Measurements from ENCODE around the gene NELFE.
"Not testable (repeated sequence)": the region's sequence is repeated elsewhere in the genome, so short reads cannot be mapped to it uniquely, and the experiment has no call there.

The NELFE gene

DNA sequence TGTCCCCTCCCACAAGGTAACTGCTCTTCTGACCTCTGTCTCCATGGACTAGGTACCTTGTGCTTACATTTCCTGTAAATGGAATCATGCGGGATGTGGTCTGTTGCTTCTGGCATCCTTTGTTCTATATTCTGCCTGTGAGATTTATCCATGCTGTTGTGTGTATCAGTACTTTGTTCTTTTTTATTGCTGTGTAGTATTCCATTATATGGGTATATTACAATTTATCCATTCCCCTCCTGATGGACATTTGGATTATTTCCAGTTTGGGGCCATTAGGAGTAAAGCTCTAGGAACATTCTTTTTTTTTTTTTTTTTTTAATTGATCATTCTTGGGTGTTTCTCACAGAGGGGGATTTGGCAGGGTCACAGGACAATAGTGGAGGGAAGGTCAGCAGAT is 27.8 kb downstream of the NELFE start:
- TF ChIP-seq JUND (IDR thresholded peaks at IDR 0.05; ENCODE audit: low read depth), result no peak
- in situ Hi-C loops (cut with HindIII; ENCODE audit: low pct_unique_long_range_greater_than_20kb, low sequenced_read_pairs), result no loop called here
- no peak for DNase-seq (ENCODE audit: low read depth in 1 of 2, low spot score in 1 of 2)

DNA sequence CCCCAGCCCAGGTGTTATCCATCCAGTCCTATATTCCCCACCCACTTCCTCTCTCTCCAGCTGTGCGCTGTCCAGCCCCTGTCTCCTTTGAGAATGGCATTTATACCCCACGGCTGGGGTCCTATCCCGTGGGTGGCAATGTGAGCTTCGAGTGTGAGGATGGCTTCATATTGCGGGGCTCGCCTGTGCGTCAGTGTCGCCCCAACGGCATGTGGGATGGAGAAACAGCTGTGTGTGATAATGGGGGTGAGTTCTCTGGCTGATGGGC is 30.2 kb downstream of the NELFE start:
- TF ChIP-seq JUND (IDR thresholded peaks at IDR 0.05; ENCODE audit: low read depth), result no peak
- in situ Hi-C loops (cut with HindIII; ENCODE audit: low pct_unique_long_range_greater_than_20kb, low sequenced_read_pairs), result no loop called here
- DNase-seq (ENCODE audit: low read depth in 1 of 2, low spot score in 1 of 2), result no peak

- DNase-seq (ENCODE audit: low read depth in 1 of 2, low spot score in 1 of 2), result no peak
- TF ChIP-seq JUND (IDR thresholded peaks at IDR 0.05; ENCODE audit: low read depth), result no peak
- in situ Hi-C loops (cut with HindIII; ENCODE audit: low pct_unique_long_range_greater_than_20kb, low sequenced_read_pairs), result no loop called here
Measured at GRCh38 chr6:31927863-31928671, 30.7 kb downstream of the NELFE start.

DNA sequence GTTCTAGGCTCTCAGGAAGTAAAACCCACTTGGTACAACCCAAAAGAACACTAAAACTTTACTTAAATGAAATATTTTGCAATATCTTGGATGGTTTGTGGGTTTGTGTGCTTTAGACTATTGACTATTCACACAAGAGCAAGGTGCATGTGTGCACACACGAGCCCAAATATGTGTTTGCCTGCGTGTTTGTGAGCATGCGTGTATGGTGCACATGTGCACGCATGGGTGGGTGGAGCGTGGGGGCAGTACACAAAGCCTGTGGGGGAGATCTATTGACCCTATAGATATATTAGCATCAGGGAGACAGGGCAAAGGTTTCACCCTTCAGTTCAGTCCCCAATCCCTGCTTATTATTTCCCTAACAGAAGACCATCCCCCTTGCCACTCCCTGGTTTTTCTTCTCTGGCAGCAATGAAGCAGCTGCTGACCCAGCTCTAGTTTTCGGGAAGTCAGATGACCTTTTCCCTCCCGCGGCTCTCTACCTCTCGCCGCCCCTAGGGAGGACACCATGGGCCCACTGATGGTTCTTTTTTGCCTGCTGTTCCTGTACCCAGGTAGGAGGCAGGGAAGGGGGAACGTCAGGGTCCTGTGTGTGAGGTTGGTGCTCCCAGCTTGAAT is 31.4 kb downstream of the NELFE start, which contains the start of gene C2:
Gene C2 (plus strand): TSS at position 476 of the 621 bp plus-strand sequence. CDS start 36 bp downstream, at position 512.
- DNase-seq (ENCODE audit: low read depth in 1 of 2, low spot score in 1 of 2), result no peak
- in situ Hi-C loops (cut with HindIII; ENCODE audit: low pct_unique_long_range_greater_than_20kb, low sequenced_read_pairs), result no loop called here
- TF ChIP-seq JUND (IDR thresholded peaks at IDR 0.05; ENCODE audit: low read depth), result no peak

DNA sequence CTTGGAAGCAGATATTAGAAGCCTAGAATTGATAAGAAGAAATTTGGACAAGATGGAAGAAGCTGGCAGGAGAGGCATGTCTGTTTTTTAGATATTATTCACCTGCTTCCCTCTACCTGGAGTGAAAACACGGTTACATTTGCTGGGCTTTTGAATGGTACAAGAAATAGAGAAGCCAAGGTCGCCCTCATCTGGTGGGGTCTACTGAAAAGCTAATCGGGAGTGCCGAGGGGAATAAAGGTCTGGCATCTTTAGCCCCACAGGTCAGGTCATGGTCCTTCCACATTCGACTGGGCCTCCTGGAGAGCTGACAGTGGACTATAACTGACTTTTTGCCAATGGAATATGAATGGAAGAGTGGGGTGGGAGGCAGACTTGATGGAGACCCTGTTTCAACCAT is 35.8 kb downstream of the NELFE start:
- no peak for TF ChIP-seq JUND (IDR thresholded peaks at IDR 0.05; ENCODE audit: low read depth)
- in situ Hi-C loops (cut with HindIII; ENCODE audit: low pct_unique_long_range_greater_than_20kb, low sequenced_read_pairs), result no loop called here
- peak in 1 of 2 experiments; percentile 36 for DNase-seq (ENCODE audit: low read depth in 1 of 2, low spot score in 1 of 2)

- no peak for TF ChIP-seq JUND (IDR thresholded peaks at IDR 0.05; ENCODE audit: low read depth)
- in situ Hi-C loops (cut with HindIII; ENCODE audit: low pct_unique_long_range_greater_than_20kb, low sequenced_read_pairs), result no loop called here
Measured at GRCh38 chr6:31920811-31921210, 38.0 kb downstream of the NELFE start.

DNA sequence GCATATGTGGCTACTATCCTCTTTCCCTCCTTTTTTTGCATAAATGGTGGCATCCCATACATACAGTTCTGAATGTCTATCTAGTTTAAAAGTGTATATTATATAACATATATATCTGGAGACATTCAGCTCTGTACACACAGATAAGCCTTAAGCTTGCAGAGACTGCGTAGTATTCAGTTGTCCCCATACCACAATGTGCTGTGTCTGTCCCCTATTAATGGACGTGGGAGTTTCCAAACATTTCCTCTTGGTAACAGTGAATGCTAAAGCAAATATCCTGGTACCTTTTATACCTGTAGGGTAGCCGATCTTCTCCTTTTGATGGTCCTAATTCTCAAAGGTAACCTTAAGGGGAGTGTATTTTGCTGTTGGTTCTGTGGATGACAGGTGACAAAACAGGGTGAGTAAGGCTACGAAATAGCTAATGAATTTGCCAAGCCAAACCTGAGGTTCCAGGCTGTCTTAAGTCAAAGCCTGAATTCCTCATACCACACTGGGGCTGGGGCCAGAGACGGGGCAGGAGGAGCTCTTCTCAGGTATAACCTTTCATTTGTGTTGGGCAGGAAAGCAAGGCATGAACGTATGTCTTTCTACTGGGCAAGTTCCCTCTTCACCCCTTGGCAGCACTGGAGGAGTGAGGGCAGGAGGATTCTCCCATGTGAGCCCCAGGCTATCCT is 39.0 kb downstream of the NELFE start:
- in situ Hi-C loops (cut with HindIII; ENCODE audit: low pct_unique_long_range_greater_than_20kb, low sequenced_read_pairs), result no loop called here
- no peak for TF ChIP-seq JUND (IDR thresholded peaks at IDR 0.05; ENCODE audit: low read depth)
- DNase-seq (ENCODE audit: low read depth in 1 of 2, low spot score in 1 of 2), result peak in 1 of 2 experiments; percentile 45

More at GRCh38 chr6:31920811-31921210, 38.0 kb downstream of the NELFE start:
- no peak for DNase-seq (ENCODE audit: low read depth in 1 of 2, low spot score in 1 of 2)

- no peak for TF ChIP-seq JUND (IDR thresholded peaks at IDR 0.05; ENCODE audit: low read depth)
- DNase-seq (ENCODE audit: low read depth in 1 of 2, low spot score in 1 of 2), result no peak
- in situ Hi-C loops (cut with HindIII; ENCODE audit: low pct_unique_long_range_greater_than_20kb, low sequenced_read_pairs), result no loop called here
Measured at GRCh38 chr6:31918069-31918720, 40.6 kb downstream of the NELFE start.

GRCh38 chr6:31915756-31916155 is 43.0 kb downstream of the NELFE start:
- TF ChIP-seq JUND (IDR thresholded peaks at IDR 0.05; ENCODE audit: low read depth), result no peak
- DNase-seq (ENCODE audit: low read depth in 1 of 2, low spot score in 1 of 2), result peak in 1 of 2 experiments; percentile 72
- in situ Hi-C loops (cut with HindIII; ENCODE audit: low pct_unique_long_range_greater_than_20kb, low sequenced_read_pairs), result no loop called here

DNA sequence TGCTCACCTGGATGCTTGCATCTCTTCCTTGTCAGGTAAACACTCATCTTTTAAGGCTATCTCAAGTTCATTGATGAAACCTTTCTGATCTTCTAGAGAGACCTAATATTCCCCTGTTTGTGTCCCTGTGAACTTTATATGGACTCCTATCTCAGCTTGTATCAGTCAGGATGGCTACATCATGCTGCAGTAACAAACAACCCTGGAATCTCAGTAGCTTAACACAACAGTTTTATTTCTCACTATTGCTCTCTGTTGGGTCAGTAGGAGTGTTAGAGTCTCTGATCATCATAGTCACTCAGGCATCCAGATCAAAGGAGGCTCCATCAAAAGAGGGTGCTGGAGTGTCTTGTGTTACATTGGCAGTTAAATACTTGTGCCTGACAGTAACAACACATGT is 43.4 kb downstream of the NELFE start:
- no peak for TF ChIP-seq JUND (IDR thresholded peaks at IDR 0.05; ENCODE audit: low read depth)
- DNase-seq (ENCODE audit: low read depth in 1 of 2, low spot score in 1 of 2), result no peak
- in situ Hi-C loops (cut with HindIII; ENCODE audit: low pct_unique_long_range_greater_than_20kb, low sequenced_read_pairs), result no loop called here

GRCh38 chr6:31911826-31912585 is 46.8 kb downstream of the NELFE start:
- in situ Hi-C loops (cut with HindIII; ENCODE audit: low pct_unique_long_range_greater_than_20kb, low sequenced_read_pairs), result no loop called here
- DNase-seq (ENCODE audit: low read depth in 1 of 2, low spot score in 1 of 2), result no peak
- no peak for TF ChIP-seq JUND (IDR thresholded peaks at IDR 0.05; ENCODE audit: low read depth)

- in situ Hi-C loops (cut with HindIII; ENCODE audit: low pct_unique_long_range_greater_than_20kb, low sequenced_read_pairs); DNase-seq (ENCODE audit: low read depth in 1 of 2, low spot score in 1 of 2): not testable (repeated sequence)
Measured at GRCh38 chr6:31909298-31909697, 49.5 kb downstream of the NELFE start.
